Muscle of arm (tissue), 12 donors: ENCODE results near the gene PRKAR1B. TPM values are rescaled to one million over a fixed set of nuclear protein-coding genes. Genes with fewer than 3 reads are reported as not detected.

ENCODE experiments used
- polyA plus RNA-seq, 12 donors: library from polyadenylated mRNA; unstranded; fragments of 120-200 nt; gene quantifications; one replicate each; pipeline ENCODE4 v1.2.1, GENCODE V29; 2013; ENCODE audit not compliant: insufficient read length in 12 of 12

The PRKAR1B gene
- polyA plus RNA-seq, 12 donors = 24.3 to 65.7 (median 26.8) TPM; not detected in 1

Other genes starting within 250 kb of the PRKAR1B start
- 100 to 1,000 TPM in 1 of 12 donors, 10 to 100 TPM in 11; 22.4 to 696 (median 34.8) TPM for gene PDGFA, start 207.4 kb downstream of the PRKAR1B start, polyA plus RNA-seq
- 10 to 100 TPM in 11 of 12 donors, not detected in 1; 21.9 to 33.8 (median 24.6) TPM for gene DNAAF5, start 582 bp downstream of the PRKAR1B start, polyA plus RNA-seq
- gene SUN1, start 105.2 kb upstream of the PRKAR1B start, polyA plus RNA-seq = 100 to 1,000 TPM in 11 of 12 donors, not detected in 1; 142 to 253 (median 208) TPM
- 10 to 100 TPM in 11 of 12 donors, not detected in 1; 13.4 to 44.3 (median 37.2) TPM for gene GET4, start 149.3 kb upstream of the PRKAR1B start, polyA plus RNA-seq
- 10 to 100 TPM in 1 of 12 donors, 1 to 10 TPM in 10, not detected in 1; 1.1 to 11.1 (median 2.4) TPM for gene ADAP1, start 227.4 kb upstream of the PRKAR1B start, polyA plus RNA-seq
- gene COX19, start 248.3 kb upstream of the PRKAR1B start, polyA plus RNA-seq = 10 to 100 TPM in 9 of 12 donors, 1 to 10 TPM in 2, not detected in 1; 8.8 to 15.9 (median 10.8) TPM